Smooth muscle cell (in vitro differentiated cells): ENCODE measurements around the gene C1QTNF9. TPM values are rescaled to one million over a fixed set of nuclear protein-coding genes. Genes with fewer than 3 reads are reported as not detected.
A peak's percentile ranks its signal among the peaks of the same experiment; 100 is the strongest.

ENCODE experiments used
- DNase-seq: peaks from one replicate; lab custom pipeline; 2025; ENCODE audit not compliant: unreplicated experiment; lab: John Stamatoyannopoulos, UW
- H2AFZ ChIP-seq: fragments of 200-600 bp; sonication (generic); 2 replicates; pipeline ENCODE4 v1.6.0; 2016; ENCODE audit warnings: antibody characterized with exemption, low read depth, mild to moderate bottlenecking
- H3F3A ChIP-seq: fragments of 200-600 bp; sonication (generic); 2 replicates; pipeline ENCODE4 v1.6.0; 2017; ENCODE audit warnings: antibody characterized with exemption, low read depth
- H3K27ac ChIP-seq: fragments of 200-600 bp; sonication (generic); 2 replicates; pipeline ENCODE4 v1.5.1; 2016; ENCODE audit warnings: low read depth, mild to moderate bottlenecking
- H3K27me3 ChIP-seq: fragments of 200-600 bp; sonication (generic); 2 replicates; pipeline ENCODE4 v1.6.1; 2016; ENCODE audit warnings: low read depth, mild to moderate bottlenecking
- H3K36me3 ChIP-seq: fragments of 200-600 bp; sonication (generic); 2 replicates; pipeline ENCODE4 v1.5.1; 2016; ENCODE audit warnings: low read depth
- H3K4me1 ChIP-seq: fragments of 200-600 bp; sonication (generic); 2 replicates; pipeline ENCODE4 v1.5.1; 2016; ENCODE audit warnings: low read depth
- H3K4me2 ChIP-seq: fragments of 200-600 bp; sonication (generic); 2 replicates; pipeline ENCODE4 v1.6.0; 2016; ENCODE audit warnings: mild to moderate bottlenecking
- H3K4me3 ChIP-seq: fragments of 200-600 bp; sonication (generic); 2 replicates; pipeline ENCODE4 v1.5.1; 2016; ENCODE audit warnings: mild to moderate bottlenecking
- H3K79me2 ChIP-seq: fragments of 200-600 bp; sonication (generic); 2 replicates; pipeline ENCODE4 v1.6.0; 2016; ENCODE audit warnings: low read depth, mild to moderate bottlenecking
- H3K9ac ChIP-seq: fragments of 200-600 bp; sonication (generic); 2 replicates; pipeline ENCODE4 v1.6.0; 2016; ENCODE audit warnings: low read depth
- H3K9me3 ChIP-seq: fragments of 200-600 bp; sonication (generic); replicated peaks from 2 replicates; pipeline ENCODE4 v1.5.1; 2016; ENCODE audit warnings: low read depth
- H4K20me1 ChIP-seq: fragments of 200-600 bp; sonication (generic); 2 replicates; pipeline ENCODE4 v1.6.0; 2016; ENCODE audit warnings: low read depth
- CTCF ChIP-seq: fragments of 200-600 bp; sonication (generic); IDR thresholded peaks from 2 replicates; pipeline ENCODE4 v1.5.1; 2017; ENCODE audit warnings: borderline replicate concordance, mild to moderate bottlenecking, antibody characterized with exemption; ENCODE audit not compliant: insufficient read depth, poor library complexity, severe bottlenecking
- WGBS: methylation state at CpG from one replicate; pipeline ENCODE4 v1.1.7; 2016; ENCODE audit warnings: low lambda C conversion rate; 5-methylcytosine and 5-hydroxymethylcytosine counted together
- polyA plus RNA-seq: library from polyadenylated mRNA; unstranded; fragments of >200 nt; fragmentation: Nextera tagmentation; extraction: Ambion mirVana; gene quantifications from 2 replicates; pipeline ENCODE4 v1.2.1, GENCODE V29; 2016
- total RNA-seq: library from RNA; depleted of rRNA; stranded (reverse); fragments of >200 nt; gene quantifications from 2 replicates; pipeline ENCODE4 v1.2.3, GENCODE V29; 2014

The C1QTNF9 gene
- total and polyA plus RNA-seq, 2 experiments from 2014 or later = not detected

GRCh38 chr13:24293746-24294145 lies 15.6 kb upstream of the C1QTNF9 start:
- Histone ChIP-seq H4K20me1 (no peaks in the 10 kb centered on the region), H3K27me3 (no peaks in the 10 kb centered on the region), H3F3A (no peaks in the 10 kb centered on the region), H2AFZ (no peak overlapping the region), H3K36me3 (no peaks in the 10 kb centered on the region), H3K27ac (no peak overlapping the region), H3K4me2 (peak overlapping the region; percentile 1), H3K9me3 (no peaks in the 10 kb centered on the region), H3K4me1 (peaks cover 10% of the 10 kb centered on the region), H3K9ac (no peak overlapping the region), H3K79me2 (no peaks in the 10 kb centered on the region), H3K4me3 (no peak overlapping the region)
- no peak for DNase-seq
- WGBS = 53% methylated on average over 10 of the region's 10 CpGs
- TF ChIP-seq CTCF = no peak

GRCh38 chr13:24299488-24300114 lies 9.8 kb upstream of the C1QTNF9 start:
- no peak for DNase-seq
- WGBS = 95% methylated on average over 16 of the region's 16 CpGs
- Histone ChIP-seq H4K20me1 (no peaks in the 10 kb centered on the region), H2AFZ (no peak overlapping the region), H3K4me2 (no peak overlapping the region), H3K27ac (no peak overlapping the region), H3K9ac (no peak overlapping the region), H3K36me3 (no peaks in the 10 kb centered on the region), H3K4me1 (no peaks in the 10 kb centered on the region), H3K27me3 (no peaks in the 10 kb centered on the region), H3K4me3 (no peak overlapping the region), H3F3A (no peaks in the 10 kb centered on the region), H3K79me2 (no peaks in the 10 kb centered on the region), H3K9me3 (no peaks in the 10 kb centered on the region)
- TF ChIP-seq CTCF = no peak

DNA sequence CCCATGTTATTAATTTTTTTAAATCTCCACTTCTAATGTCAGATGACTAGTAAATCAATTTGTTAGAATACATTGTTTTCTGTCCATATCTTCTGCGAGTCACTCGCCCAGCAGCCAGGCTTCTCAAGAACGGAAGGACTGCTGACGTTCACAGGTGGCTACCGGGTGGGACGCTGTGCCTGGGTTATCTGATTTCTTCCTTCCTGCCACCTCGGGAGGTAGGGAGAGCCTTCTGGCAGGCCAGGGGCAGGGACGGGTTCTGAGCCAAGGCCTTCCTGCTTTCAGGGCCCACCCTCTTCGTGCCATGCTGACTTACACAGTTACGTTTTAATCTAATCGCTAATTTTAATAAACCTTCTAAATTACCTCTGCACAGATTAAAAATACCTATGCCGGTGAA lies 7.9 kb upstream of the C1QTNF9 start:
- H3F3A ChIP-seq = no peaks in the 10 kb centered on the region

More for the DNA sequence above, 7.9 kb upstream of the C1QTNF9 start:
- no peaks in the 10 kb centered on the region for H3K9me3 ChIP-seq
- H4K20me1 ChIP-seq = no peaks in the 10 kb centered on the region
- H3K4me2 ChIP-seq = no peak overlapping the region
- H3K27me3 ChIP-seq = no peaks in the 10 kb centered on the region
- H2AFZ ChIP-seq = no peak overlapping the region
- no peak for TF ChIP-seq CTCF
- H3K36me3 ChIP-seq = no peaks in the 10 kb centered on the region
- no peak overlapping the region for H3K4me3 ChIP-seq
- no peak for DNase-seq
- H3K79me2 ChIP-seq = no peaks in the 10 kb centered on the region
- no peak overlapping the region for H3K27ac ChIP-seq
- 91% methylated on average over 12 of the region's 12 CpGs for WGBS
- peaks cover under 1% of the 10 kb centered on the region for H3K4me1 ChIP-seq
- H3K9ac ChIP-seq = no peak overlapping the region
